GM19238 (cell line): ENCODE results near the gene PRTFDC1.

Experiments
- DNase-seq: peaks from one replicate; pipeline ENCODE4 v3.0.0; 2011; ENCODE audit warnings: low spot score; ENCODE audit not compliant: insufficient read length

PRTFDC1 gene

DNA sequence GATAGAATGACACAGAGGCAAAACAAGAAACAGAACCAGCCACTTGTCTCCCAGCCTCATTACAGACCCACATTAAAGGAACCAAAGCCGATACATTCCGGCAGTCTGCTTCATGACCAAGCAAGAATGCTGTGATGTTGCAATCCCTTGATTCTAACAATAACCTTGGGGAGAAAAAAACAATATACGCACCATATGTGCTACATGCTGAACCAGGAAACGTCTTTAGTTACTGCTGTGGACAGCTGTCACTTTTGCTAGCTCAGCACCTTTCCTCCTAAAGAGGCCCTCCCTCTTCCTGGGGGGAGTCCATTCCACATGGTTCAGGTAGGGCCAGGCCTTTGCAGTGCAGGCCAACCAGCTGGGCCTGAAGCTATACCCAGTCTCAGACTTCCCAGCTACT lies 79.1 kb downstream of the PRTFDC1 start:
- DNase-seq = no peak

DNA sequence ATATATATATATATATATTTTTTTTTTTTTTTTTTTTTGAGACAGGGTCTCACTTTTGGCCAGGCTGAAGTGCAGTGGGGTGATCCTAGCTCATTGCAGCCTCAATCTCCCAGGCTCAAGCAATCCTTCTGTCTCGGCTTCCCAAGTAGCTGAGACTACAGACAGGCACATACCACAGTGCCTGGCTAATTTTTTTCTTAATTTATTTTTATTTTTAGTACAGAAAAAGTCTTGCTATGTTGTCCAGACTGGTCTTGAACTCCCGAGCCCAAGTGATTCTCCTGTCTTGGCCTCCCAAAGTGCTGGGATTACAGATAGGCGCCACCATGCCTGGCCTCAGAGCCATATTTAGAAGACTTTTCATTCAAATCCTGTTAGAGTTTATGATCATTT lies 79.6 kb downstream of the PRTFDC1 start:
- no peak for DNase-seq

DNA sequence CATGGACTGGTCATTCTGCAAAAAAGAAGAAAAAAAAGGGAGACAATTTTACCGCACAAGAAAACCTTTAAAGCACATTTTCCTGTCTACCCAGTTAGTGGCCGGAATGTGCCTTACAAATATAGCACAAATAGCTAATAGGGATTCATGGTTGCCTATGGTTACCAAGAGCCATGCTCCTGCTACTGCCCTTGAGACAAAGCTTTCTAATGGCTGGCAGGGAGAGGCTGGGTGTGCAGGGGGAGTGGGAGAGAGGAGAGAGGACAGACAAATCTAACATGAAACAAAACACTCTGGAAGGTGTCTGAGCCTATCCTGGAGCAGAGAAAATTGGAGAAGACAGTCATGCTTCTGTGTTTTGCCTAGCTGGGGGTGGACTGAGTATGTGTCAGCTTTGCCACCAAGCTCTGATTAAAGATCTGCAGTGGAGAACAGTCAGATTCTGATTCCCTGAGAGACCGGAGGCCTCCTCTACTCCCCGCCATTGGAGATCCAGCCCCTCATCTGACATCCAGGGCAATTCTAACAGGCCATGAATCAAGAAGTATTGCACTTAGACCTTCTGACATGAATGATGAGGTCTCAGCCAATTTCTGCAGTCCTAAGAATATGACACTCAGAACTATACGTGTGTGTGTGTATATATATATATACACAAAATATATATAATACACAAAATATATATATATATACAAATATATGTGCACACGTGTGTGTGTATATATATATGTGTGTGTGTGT lies 80.2 kb downstream of the PRTFDC1 start:
- DNase-seq = no peak

DNA sequence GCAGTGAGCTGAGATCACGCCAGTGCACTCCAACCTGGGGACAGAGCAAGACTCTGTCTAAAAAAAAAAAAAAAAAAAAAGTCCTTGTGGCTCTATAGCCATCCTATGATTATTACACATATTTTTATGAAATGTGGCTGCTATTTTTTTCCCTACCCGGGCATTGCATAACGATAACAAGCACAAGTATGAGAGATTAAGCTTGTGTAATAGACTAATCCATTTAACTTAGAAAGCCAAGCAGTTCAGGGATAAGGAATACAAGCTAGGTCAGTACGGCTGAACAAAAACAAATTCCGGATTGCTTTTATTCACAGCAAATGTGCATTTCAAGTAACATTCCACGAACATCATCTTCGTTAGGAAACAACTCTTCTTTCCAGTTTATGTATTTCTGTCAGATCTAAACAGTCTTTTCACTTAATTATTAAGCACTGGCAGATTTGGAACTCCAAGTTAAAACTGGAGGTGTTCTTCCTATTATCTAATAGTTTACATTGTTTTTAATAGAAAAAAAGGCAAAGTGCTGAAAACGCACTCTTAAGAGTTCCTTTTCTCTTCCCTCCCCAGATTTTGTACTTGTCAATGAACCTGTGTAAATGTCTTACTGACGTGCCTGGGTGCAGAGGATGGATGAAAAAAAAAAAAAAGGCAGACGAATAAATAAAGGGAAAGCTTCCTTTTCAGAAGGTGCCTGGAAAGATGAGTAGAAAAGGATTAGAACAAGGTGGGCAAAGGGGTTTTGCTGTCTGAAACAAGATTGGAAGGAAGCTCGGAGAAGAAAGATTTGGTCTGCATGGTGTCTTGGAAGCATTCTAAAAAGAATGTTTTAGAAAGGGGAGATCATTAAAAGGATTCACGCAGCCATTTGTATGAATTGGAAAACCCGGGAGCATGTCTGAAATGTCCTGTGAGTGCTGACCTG lies 81.1 kb downstream of the PRTFDC1 start:
- DNase-seq = no peak

DNA sequence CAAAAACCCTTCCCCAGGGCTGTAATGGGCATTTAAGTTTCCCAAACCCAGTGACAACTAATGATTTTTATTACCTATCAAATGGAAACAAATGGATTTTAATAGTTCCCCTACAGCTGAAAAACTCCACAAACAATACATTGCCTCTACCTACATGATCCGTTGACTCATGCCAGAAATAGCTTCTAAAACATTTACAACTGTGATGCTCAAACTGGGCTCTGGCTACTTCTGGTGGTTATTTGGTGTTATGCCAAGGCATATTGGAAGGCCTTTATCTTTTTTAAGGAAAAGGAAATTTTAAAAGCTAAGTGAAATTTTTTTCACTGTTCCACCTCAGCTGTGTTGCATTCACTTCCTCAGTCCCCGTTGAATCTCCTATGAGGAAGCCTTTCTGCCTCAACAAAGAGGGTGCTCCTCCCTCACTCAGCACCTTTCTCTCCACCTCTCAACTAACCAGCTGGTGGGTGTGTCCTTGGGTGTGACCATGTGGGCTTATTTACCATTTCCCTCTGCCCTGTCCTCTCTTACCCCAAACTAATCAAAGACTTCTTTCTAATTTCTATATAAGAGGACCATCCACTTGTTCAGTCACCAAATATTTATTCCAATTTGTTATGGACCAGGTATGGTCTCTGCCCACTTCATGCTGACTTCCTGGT lies 82.9 kb downstream of the PRTFDC1 start:
- no peak for DNase-seq

DNA sequence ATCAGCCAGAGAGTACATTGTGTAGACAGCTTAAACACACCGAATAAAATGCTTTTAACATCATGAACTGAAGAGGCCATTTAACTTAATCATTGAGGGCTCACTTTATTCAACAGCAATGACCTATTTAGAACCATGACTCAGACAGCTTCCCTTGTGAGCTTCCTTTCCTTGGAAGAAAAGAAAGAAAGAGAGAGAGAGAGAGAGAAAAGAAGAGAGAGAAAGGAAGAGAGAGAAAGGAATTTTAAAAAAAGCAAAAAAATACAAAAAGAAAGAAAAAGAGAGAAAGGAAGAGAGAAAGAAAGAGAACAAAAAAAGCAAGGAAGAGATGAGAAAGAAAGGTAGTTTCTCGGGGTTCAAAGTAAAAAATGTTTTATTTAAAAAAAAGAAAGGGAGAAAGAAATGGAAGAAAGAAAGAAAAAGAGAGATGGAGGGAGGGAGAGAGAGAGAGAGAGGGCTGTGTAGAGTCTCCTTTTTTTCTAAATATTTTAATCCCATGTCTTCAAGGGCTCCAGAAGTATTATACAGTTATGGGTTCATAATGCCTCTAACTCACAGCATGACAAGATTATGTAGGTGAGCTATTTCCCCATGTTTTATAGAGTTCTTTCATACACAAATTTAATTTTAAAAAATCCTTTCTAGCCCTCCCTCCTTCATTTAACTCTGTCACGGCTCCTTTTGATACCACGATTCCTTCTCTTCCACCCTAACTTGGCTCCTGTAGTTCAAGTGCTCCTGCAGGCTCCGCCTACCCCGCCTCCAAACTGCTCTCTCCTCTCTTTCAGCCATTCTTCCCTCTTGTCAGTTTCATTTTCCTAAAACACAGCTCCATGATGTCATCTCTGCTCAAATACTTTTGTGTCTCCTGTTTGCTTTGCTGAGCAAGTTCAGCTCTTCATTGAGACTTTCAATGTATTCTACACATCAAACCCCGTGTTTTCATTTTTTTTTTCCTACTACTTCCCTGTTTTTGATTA lies 85.5 kb downstream of the PRTFDC1 start:
- no peak for DNase-seq

DNA sequence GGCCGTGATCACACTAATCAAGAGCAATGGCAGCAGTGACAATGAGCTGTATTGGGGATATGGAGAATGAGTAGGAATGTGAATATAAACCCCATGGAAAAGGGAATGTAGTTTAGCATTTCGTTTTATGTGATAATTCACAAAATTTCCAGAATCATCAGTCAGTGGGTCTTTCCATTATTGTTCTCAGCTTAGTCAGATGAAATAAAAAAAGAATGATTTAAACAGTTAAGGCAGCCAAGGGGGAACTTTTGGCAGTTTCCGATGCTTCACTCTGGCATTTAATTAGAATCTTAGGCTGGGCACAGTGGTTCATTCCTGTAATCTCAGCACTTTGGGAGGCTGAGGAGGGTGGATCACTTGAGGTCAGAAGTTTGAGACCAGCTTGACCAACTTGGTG lies 86.6 kb downstream of the PRTFDC1 start:
- no peak for DNase-seq

DNA sequence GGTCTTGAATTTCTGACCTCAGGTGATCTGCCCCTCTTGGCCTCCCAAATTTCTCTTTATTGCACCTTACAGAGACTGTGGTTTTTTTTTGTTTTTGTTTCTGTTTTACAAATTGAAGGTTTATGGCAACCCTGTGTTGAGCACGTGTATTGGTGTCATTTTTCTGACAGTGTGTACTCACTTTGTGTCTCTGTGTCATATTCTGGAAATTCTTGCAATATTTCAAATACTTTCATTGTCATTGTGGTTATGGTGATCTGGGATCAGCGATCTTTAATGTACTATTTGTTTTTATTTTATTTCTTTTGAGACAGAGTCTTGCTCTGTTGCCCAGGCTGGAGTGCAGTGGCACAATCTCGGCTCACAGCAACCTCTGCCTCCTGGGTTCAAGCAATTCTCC lies 89.8 kb downstream of the PRTFDC1 start:
- no peak for DNase-seq

DNA sequence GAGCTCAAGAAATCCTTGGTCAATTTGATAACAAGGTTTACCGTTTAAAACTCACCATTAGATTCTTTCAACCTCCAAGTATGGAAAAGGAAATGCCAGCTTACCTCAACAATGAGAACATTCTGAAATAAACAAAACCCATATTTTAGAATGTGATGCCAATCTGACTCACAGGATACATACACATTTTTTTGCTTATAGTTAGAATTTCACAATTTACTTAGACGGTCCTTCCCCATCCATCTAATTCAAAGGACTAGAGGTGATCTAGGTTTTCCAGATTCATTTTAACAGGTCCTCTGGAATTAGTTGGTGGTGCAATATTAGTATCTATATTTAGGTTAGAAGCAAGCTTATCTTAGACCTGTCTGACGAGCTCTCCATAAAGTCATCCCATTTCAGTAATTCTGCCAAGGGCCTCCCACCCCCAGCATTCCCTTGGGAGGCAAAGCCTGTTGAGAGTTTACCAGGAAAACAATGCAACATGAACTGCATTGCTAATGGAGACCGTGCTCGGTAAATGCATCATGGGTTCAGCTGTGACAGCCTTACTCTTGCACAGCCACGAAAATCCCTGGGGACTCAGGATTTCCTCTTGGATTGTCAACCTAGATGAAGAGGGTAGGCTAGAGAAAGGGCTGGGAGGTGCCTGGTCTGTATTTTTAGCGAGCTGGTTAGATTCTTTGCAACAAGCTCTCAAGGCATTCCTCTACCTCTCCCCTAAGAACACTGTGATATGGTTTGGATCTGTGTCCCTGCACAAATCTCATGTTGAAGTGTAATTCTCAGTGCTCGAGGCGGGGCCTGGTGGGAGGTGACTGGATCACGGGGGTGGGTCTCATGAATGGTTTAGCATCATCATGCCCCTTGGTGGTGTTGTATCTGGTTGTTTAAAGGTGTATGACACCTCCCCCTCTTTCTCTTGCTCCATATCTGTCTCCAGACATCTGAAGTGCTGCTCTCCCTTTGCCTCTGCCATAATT lies 93.8 kb downstream of the PRTFDC1 start:
- DNase-seq = no peak

DNA sequence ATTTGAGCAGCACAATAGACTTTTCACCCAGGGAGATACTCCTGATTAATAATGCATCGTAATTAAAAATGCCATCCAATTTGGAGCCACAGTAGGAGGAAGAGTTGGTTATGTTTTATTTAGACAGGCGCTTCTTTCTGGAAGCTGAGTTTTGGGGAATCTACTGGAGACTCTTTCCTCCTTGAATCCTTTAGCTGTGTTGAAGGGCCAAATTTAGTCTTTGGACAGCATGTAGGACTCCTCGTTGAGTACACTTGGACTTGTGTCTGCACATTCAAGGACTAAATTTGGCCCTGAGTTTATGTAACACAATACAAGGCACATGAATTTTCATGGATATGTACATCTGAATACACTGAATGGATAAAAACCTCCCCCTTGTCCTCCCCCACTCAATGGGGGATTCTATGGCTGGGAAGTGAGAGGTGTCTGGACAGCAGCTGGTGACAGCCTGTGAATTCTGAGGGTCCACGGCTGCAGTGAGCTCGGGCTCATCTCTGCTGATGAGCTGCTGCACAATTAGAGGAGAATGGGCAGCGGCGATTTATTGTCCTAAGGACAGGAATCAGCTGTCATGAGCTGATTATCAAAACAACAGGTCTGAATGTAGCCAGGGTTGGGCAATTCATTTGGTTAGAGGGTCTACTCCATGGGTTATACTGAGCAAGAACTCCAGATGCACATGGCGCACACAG lies 95.2 kb downstream of the PRTFDC1 start:
- no peak for DNase-seq

DNA sequence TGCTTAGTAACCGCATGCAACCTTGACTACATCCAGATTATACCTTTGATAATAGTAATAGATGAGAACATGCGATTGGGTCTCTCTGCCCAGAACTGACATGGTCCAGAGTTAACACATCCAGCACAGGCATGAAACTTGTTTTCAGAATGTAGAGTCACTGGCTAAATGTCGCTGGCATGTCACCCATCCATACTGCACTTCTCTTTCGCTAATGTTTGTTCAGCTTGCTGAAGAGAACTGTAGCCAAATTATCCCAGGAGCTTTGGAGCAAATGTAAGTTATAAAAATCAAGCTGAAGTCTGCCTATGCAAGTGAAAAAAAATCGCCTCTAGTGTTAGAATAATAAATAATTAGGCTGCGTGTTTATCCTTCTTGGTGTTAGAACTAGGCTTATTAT lies 98.2 kb downstream of the PRTFDC1 start:
- no peak for DNase-seq

DNA sequence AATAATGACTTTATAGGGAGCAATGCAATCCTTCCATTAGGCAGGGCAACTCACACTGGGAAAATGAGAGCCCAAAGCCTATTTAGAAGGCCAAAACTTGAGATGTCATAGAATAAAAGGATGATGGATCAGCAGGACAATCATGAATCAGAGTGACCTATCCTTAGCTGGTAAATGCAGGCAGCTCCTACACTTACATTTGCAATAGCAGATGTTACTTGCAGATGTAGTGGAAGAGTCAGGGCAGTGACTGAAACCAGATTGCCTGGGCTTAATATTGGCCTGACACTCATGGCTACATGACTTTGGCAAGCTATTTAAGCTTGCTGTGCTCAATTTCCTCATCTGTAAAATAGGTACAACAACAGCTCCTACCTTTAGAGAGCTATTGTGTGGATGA lies 98.7 kb downstream of the PRTFDC1 start:
- no peak for DNase-seq

DNA sequence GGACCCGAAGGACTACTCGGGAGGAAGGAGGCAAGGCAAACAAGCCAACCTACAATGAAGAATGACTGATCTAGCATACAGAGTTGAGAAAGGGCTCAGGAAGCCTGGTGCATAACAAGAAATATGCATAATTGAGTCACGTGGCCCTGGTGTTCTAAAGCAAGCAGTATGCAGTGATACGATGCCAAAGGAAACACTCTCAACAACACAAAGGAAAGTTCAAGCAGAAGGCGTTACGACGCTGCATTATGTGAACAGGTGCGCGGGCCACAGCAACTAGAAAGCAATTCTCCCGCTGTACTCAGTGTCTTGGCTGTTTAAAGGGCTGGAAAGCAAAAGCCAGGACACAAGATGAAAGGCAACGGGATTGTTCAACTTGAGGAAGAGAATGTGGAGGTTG lies 100.8 kb downstream of the PRTFDC1 start:
- DNase-seq = no peak

DNA sequence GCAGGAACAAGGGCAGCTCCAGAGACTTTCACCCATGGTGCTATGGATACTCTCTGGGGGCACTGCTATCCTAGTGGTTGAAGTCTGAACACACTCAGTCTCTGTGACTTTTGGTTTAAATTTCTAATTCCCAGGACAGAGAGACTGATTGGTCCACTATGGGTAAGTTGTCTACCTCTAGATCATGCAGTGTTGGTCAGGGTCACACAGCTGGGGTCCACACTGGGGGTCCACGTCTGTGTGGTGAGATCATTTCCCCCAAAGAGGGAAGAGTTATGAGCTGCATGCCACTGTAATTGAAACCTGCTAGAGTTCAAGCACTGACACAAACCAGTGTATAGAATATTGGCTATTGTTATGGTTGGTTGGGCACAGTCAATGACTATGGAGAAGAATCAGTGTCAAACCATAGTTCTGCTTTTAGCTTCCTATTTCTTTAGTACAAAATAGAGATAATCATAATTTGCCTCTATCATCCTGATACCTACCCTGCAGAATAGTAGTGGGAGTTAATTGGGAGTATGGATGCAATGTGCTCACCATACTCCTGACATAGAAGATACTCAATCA lies 101.6 kb downstream of the PRTFDC1 start:
- no peak for DNase-seq

DNA sequence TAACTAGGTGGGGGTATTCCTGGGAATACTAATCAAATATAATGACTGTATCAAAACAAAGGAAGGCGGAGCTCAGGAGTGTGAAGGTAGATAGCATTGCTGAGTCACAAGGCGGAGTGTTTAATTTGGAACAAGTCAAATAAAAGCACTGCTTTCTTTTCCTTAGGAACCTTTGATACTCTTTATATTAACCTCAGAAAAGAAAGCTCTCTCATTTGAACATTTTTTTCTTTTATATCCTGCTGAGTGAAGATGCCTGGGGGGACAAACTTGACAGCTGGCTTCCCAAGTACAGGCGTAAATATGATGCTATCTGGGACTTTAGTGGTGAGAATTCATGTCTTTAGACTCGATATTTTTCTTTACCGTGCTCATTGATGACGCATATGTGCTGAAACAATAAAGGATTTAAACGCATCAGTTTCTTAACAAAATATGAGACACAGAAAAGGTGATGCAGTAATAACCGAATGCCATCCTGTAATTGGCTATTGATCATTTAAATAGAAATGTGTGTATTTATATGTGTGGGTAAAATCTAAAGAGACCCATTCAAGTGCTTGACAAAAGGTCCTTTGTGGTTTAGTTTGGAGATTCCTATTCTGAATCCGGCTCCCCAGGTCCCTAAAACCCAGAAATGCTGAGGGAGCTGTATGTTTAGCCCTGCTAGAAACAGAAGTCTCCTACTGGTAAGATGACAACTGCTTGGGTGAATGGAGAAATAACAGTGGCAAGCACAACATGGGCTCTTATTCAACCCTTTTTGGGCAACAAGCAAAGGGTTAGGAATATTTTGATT lies 102.7 kb downstream of the PRTFDC1 start:
- DNase-seq = no peak

DNA sequence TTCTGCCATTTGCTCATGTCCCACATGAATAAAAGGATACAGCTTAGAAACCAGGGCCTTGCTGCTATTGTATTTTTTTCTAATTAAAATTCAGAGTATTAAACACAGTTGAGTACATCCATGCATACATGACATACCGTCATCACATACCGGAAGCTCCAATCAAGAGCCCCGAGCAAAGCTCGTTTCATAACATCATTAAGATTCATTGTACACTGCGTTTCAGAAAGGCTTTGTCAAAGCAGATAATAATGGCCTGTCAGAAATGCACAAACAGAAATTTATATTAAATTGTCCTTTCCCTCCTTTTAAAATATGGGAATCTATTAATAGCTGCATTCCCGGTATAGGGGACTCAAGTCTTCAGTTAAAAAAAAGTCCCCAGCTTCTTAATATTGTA lies 103.4 kb downstream of the PRTFDC1 start:
- no peak for DNase-seq

DNA sequence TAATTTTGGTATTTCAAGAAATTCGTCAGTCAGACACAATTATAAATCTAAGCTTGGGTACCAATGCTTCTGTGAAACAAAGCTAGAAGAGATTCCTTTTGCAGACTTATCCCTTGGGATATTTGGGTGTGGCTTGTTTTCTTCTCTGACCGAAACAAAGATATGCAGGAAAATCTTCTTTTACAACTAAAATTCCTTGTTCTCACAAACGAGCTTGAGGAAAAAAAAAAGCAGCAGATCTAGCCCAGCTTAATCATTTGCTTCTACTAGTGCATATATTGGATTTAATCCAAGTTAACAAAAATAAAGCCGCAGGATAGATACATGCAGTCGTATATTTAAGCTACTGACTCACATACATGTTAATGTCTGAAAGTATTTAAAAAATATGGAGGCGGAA lies 104.2 kb downstream of the PRTFDC1 start:
- DNase-seq = no peak
